Stimulated activated CD4-positive, alpha-beta T cell treated with anti-CD3 and anti-CD28 coated beads, TNF-alpha, amount 100 ng/mL, for 4 hours (primary cell): ENCODE results near the gene MIPOL1.

Source experiments
- DNase-seq, 3 experiments: peaks; one replicate each; pipeline ENCODE4 v3.0.0-alpha.2; 2020; ENCODE audit warnings: low read depth in 3 of 3

MIPOL1 gene

GRCh38 chr14:37597914-37598746, 400.4 kb downstream of the MIPOL1 start:
- DNase-seq: no peak

GRCh38 chr14:37598747-37599506, 401.2 kb downstream of the MIPOL1 start:
- no peak for DNase-seq

GRCh38 chr14:37599507-37600368, 402.0 kb downstream of the MIPOL1 start:
- DNase-seq: no peak

GRCh38 chr14:37600880-37601741, 403.4 kb downstream of the MIPOL1 start:
- DNase-seq: no peak

GRCh38 chr14:37601865-37602264, 404.1 kb downstream of the MIPOL1 start:
- no peak for DNase-seq
